Natural killer cell (primary cell): ENCODE results near the gene CDKN2D. TPM values are rescaled to one million over a fixed set of nuclear protein-coding genes. Genes with fewer than 3 reads are reported as not detected.
"Not testable (repeated sequence)": the region's sequence is repeated elsewhere in the genome, so short reads cannot be mapped to it uniquely, and the experiment has no call there.

Experiments
- ATAC-seq, 3 donors: fragments of 150-1000 bp in 2 of 3; fragments of 200-7000 bp in 1 of 3; cut with Tn5 transposase; 1 replicate in 1 of 3; 2 replicates in 2 of 3; pipeline ENCODE4 v1.10.0; 2021; ENCODE audit warnings: mild to moderate bottlenecking in 2 of 3, moderate library complexity in 2 of 3
- DNase-seq, 2 donors: peaks; one replicate each; pipeline versions ENCODE4 v3.0.0 to v3.0.0-alpha.2; 2013 to 2021; ENCODE audit warnings: mixed read lengths in 1 of 2
- H3K27ac ChIP-seq: one replicate; pipeline ENCODE4 v1.5.1; 2013; ENCODE audit warnings: mild to moderate bottlenecking, low read length
- H3K27me3 ChIP-seq: one replicate; pipeline ENCODE4 v1.6.1; 2013; ENCODE audit warnings: low read length; ENCODE audit not compliant: control insufficient read depth, insufficient read depth
- H3K36me3 ChIP-seq: one replicate; pipeline ENCODE4 v1.6.1; 2013; ENCODE audit warnings: low read length; ENCODE audit not compliant: control insufficient read depth, insufficient read depth
- H3K4me1 ChIP-seq: one replicate; pipeline ENCODE4 v1.6.1; 2013; ENCODE audit warnings: low read length; ENCODE audit not compliant: control insufficient read depth, insufficient read depth
- H3K4me3 ChIP-seq: one replicate; pipeline ENCODE4 v1.5.1; 2013; ENCODE audit warnings: low read length
- H3K9me3 ChIP-seq: one replicate; pipeline ENCODE4 v1.6.1; 2013; ENCODE audit warnings: low read length; ENCODE audit not compliant: control insufficient read depth, insufficient read depth
- H3K27ac Mint-ChIP-seq, 2 donors: one replicate each; pipeline ENCODE4 v1.8.0; 2022; ENCODE audit warnings: mild to moderate bottlenecking in 2 of 2, mixed read lengths in 2 of 2, moderate library complexity in 1 of 2
- H3K27me3 Mint-ChIP-seq, 2 donors: one replicate each; pipeline ENCODE4 v1.8.0; 2022; ENCODE audit warnings: low read depth in 2 of 2, mixed read lengths in 2 of 2
- H3K36me3 Mint-ChIP-seq: one replicate; pipeline ENCODE4 v1.8.0; 2022; ENCODE audit warnings: mixed read lengths
- H3K4me1 Mint-ChIP-seq, 2 donors: one replicate each; pipeline ENCODE4 v1.8.0; 2022; ENCODE audit warnings: mixed read lengths in 2 of 2
- H3K4me3 Mint-ChIP-seq: one replicate; pipeline ENCODE4 v1.8.0; 2022; ENCODE audit warnings: mild to moderate bottlenecking, moderate library complexity, mixed read lengths
- H3K9me3 Mint-ChIP-seq, 2 donors: one replicate each; pipeline ENCODE4 v1.8.0; 2022; ENCODE audit warnings: mixed read lengths in 2 of 2
- CTCF ChIP-seq: fragments of 200-600 bp; IDR thresholded peaks from one replicate; pipeline ENCODE4 v1.8.0; 2022; ENCODE audit warnings: antibody characterized with exemption
- WGBS: methylation state at CpG from one replicate; pipeline ENCODE4 v1.1.7; 2013; ENCODE audit warnings: missing lambda C conversion rate; ENCODE audit not compliant: insufficient coverage; 5-methylcytosine and 5-hydroxymethylcytosine counted together
- intact Hi-C: fragments of 100-400 bp; cut with micrococcal nuclease; formaldehyde crosslinking; loops from one replicate; pipeline ENCODE4 v1.14.2; 2022
- total RNA-seq, 4 donors: library from RNA; stranded (reverse); fragments of 120-200 nt in 1 of 4; gene quantifications; one replicate each; pipeline versions ENCODE4 v1.2.3 to v1.2.4, GENCODE V29; 2013 to 2022

CDKN2D gene
- total RNA-seq, 3 donors from 2014 or later (not counting 1 experiment from before 2014, with no cell fraction given): 82.7 to 102 (median 101) TPM

- H3K27ac ChIP-seq: peak overlapping the region; percentile 68
These were observed 17.0 kb downstream of the CDKN2D start for GRCh38 chr19:10551698-10552301.

GRCh38 chr19:10551006-10551405, 17.8 kb downstream of the CDKN2D start:
- peak overlapping the region; percentile 94 for H3K27ac Mint-ChIP-seq
- WGBS: 98% methylated on average over 8 of the region's 9 CpGs
- H3K36me3 Mint-ChIP-seq, H3K4me3 ChIP-seq, ATAC-seq, H3K4me3 Mint-ChIP-seq, H3K27ac ChIP-seq, H3K9me3 Mint-ChIP-seq, intact Hi-C loops, H3K27me3 Mint-ChIP-seq, DNase-seq, H3K9me3 ChIP-seq, H3K27me3 ChIP-seq: not testable (repeated sequence)
- peaks cover 58% of the 10 kb centered on the region for H3K4me1 ChIP-seq
- peaks cover 34 to 54% of the 10 kb centered on the region in 2 donors for H3K4me1 Mint-ChIP-seq
- peaks cover 58% of the 10 kb centered on the region for H3K36me3 ChIP-seq

More at GRCh38 chr19:10551698-10552301, 17.0 kb downstream of the CDKN2D start:
- H3K36me3 Mint-ChIP-seq: no peaks in the 10 kb centered on the region
- DNase-seq: peak; percentile 49 to 73
- Histone ChIP-seq H3K4me3 (no peak overlapping the region), H3K27me3 (no peaks in the 10 kb centered on the region), H3K36me3 (peaks cover 62% of the 10 kb centered on the region), H3K9me3 (no peaks in the 10 kb centered on the region), H3K4me1 (peaks cover 65% of the 10 kb centered on the region)
- H3K27me3 Mint-ChIP-seq: no peaks in the 10 kb centered on the region
- H3K27ac Mint-ChIP-seq: peak overlapping the region; percentile 94
- peaks cover 34 to 55% of the 10 kb centered on the region in 2 donors for H3K4me1 Mint-ChIP-seq
- H3K4me3 Mint-ChIP-seq: peak overlapping the region; percentile 35
- intact Hi-C loops: loop anchor here (2.0 kb wide), 1 partner anchor 41 kb away; no protein-coding TSS in a partner anchor
- WGBS: 72% methylated on average over 11 of the region's 12 CpGs
- ATAC-seq: peak; percentile 27 to 44 (median 44)
- peak; percentile 19 for TF ChIP-seq CTCF
- no peaks in the 10 kb centered on the region for H3K9me3 Mint-ChIP-seq

DNA sequence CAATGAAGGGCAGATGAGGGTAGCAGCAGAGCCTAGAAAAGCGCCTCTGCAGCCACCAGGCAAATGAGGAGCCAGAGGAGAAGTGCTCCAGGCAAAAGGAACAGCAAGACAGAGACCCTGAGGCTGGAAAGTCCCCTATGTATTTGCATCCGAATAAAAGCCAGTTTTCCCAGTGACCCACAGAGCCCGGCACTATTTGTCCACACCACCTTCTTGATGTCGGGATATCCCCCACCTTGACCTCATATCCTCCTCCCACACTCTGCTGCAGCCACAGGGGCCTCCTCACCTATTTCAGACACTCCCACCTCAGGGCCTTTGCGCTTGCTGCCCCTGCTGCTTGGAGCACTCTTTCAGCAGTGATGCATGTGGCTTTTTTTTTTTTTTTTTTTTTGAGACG, 18.4 kb downstream of the CDKN2D start:
- H3K27ac ChIP-seq: no peak overlapping the region
- H3K9me3 Mint-ChIP-seq: no peaks in the 10 kb centered on the region
- no peak overlapping the region for H3K4me3 Mint-ChIP-seq
- no peak for ATAC-seq
- 95% methylated on average over 5 of the region's 6 CpGs for whole genome bisulfite sequencing
- peak overlapping the region; percentile 94 for H3K27ac Mint-ChIP-seq
- no peak for DNase-seq
- intact Hi-C loops: no loop called here
- H3K4me1 ChIP-seq: peaks cover 57% of the 10 kb centered on the region
- H3K36me3 Mint-ChIP-seq: no peaks in the 10 kb centered on the region
- no peaks in the 10 kb centered on the region for H3K9me3 ChIP-seq
- peaks cover 34 to 48% of the 10 kb centered on the region in 2 donors for H3K4me1 Mint-ChIP-seq
- TF ChIP-seq CTCF: no peak
- no peaks in the 10 kb centered on the region for H3K27me3 Mint-ChIP-seq
- peaks cover 52% of the 10 kb centered on the region for H3K36me3 ChIP-seq
- no peaks in the 10 kb centered on the region for H3K27me3 ChIP-seq
- no peak overlapping the region for H3K4me3 ChIP-seq

DNA sequence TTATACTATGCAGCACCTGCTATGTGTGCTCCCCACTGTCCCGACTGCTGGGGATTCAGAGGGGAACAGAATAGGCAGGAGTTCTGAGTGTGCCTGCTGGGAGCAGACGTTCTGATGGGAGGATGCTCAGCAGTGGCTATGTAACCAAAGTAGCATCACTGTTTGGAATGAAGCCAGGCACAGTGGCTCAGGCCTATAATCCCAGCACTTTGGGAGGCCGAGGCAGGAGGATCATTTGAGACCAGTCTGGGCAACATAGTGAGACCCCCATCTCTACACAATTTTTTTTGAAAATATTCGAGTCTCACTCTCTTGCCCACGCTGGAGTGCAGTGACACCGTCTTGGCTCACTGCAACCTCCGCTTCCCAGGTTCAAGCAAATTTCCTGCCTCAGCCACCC, 19.0 kb downstream of the CDKN2D start:
- DNase-seq (no peak), ATAC-seq (no peak)
- Mint-ChIP-seq H3K27ac (no peak overlapping the region), H3K27me3 (no peaks in the 10 kb centered on the region), H3K36me3 (no peaks in the 10 kb centered on the region), H3K9me3 (no peaks in the 10 kb centered on the region), H3K4me3 (no peak overlapping the region), H3K4me1 (peaks cover 39 to 48% of the 10 kb centered on the region in 2 donors)
- intact Hi-C loops: no loop called here
- TF ChIP-seq CTCF: no peak
- Histone ChIP-seq H3K9me3 (no peaks in the 10 kb centered on the region), H3K27me3 (no peaks in the 10 kb centered on the region), H3K27ac (no peak overlapping the region), H3K36me3 (peaks cover 47% of the 10 kb centered on the region), H3K4me1 (peaks cover 57% of the 10 kb centered on the region), H3K4me3 (no peak overlapping the region)
- 93% methylated on average over 7 of the region's 7 CpGs for WGBS
